Spleen (tissue), 11 donors: Measurements from ENCODE around the gene CD226. TPM values are rescaled to one million over a fixed set of nuclear protein-coding genes. Genes with fewer than 3 reads are reported as not detected.
"Not testable (repeated sequence)": the region's sequence is repeated elsewhere in the genome, so short reads cannot be mapped to it uniquely, and the experiment has no call there.

Source experiments
- DNase-seq: peaks from one replicate; pipeline ENCODE4 v3.0.0-alpha.2; 2020
- H3K27ac ChIP-seq, 8 donors: fragments of 200-600 bp; sonication (generic) in 7 of 8; 1 replicate in 4 of 8; 2 replicates in 4 of 8; pipeline versions ENCODE4 v1.5.0 to v1.8.0; 2016 to 2021; ENCODE audit warnings: inconsistent platforms in 4 of 8, mild to moderate bottlenecking in 4 of 8, moderate library complexity in 1 of 8
- H3K27me3 ChIP-seq, 7 donors: fragments of 200-600 bp; sonication (generic) in 6 of 7; replicated peaks in 1 of 7; 1 replicate in 4 of 7; 2 replicates in 3 of 7; pipeline versions ENCODE4 v1.5.0 to v1.8.0; 2016 to 2021; ENCODE audit warnings: inconsistent platforms in 3 of 7, mild to moderate bottlenecking in 1 of 7
- H3K36me3 ChIP-seq, 6 donors: fragments of 200-600 bp; sonication (generic) in 5 of 6; 1 replicate in 4 of 6; 2 replicates in 2 of 6; pipeline versions ENCODE4 v1.5.0 to v1.8.0; 2016 to 2021; ENCODE audit warnings: inconsistent platforms in 2 of 6
- H3K4me1 ChIP-seq, 6 donors: fragments of 200-600 bp; sonication (generic) in 5 of 6; 1 replicate in 3 of 6; 2 replicates in 3 of 6; pipeline versions ENCODE4 v1.5.0 to v1.8.0; 2016 to 2021; ENCODE audit warnings: inconsistent platforms in 3 of 6
- H3K4me3 ChIP-seq, 8 donors: fragments of 200-600 bp; sonication (generic) in 7 of 8; 1 replicate in 4 of 8; 2 replicates in 4 of 8; pipeline versions ENCODE4 v1.5.0 to v1.8.0; 2016 to 2021; ENCODE audit warnings: inconsistent platforms in 4 of 8, mild to moderate bottlenecking in 4 of 8, moderate library complexity in 2 of 8
- H3K9me3 ChIP-seq, 8 donors: fragments of 200-600 bp; sonication (generic) in 7 of 8; 1 replicate in 4 of 8; 2 replicates in 4 of 8; pipeline versions ENCODE4 v1.5.0 to v1.8.0; 2016 to 2021; ENCODE audit warnings: inconsistent platforms in 4 of 8
- CTCF ChIP-seq, 11 experiments: fragments of 200-600 bp in 7 of 11; fragments of 450-650 bp in 4 of 11; sonication (generic) in 4 of 11; IDR thresholded peaks in 8 of 11; conservative IDR thresholded peaks in 3 of 11; 1 replicate in 7 of 11; 2 replicates in 4 of 11; pipeline versions ENCODE4 v1.4.0 to v1.8.0; 2016 to 2021; ENCODE audit warnings: antibody characterized with exemption in 11 of 11, inconsistent platforms in 4 of 11, mild to moderate bottlenecking in 1 of 11
- POLR2A ChIP-seq, 3 donors: fragments of 450-650 bp; IDR thresholded peaks; one replicate each; pipeline ENCODE4 v1.5.1; 2017; ENCODE audit warnings: antibody characterized with exemption in 3 of 3, mild to moderate bottlenecking in 1 of 3
- POLR2AphosphoS5 ChIP-seq, 3 donors: sonication (generic); formaldehyde crosslinking; IDR thresholded peaks; one replicate each; pipeline ENCODE4 v1.5.1; 2017; ENCODE audit warnings: antibody characterized with exemption in 3 of 3
- WGBS, 5 donors: extraction: QIAGEN DNeasy Blood & Tissue Kit in 3 of 5; methylation state at CpG; one replicate each; pipeline versions ENCODE4 v1.1.5 to v1.1.7; 2013 to 2018; 5-methylcytosine and 5-hydroxymethylcytosine counted together
- intact Hi-C: fragments of 100-400 bp; cut with DNase I; formaldehyde crosslinking; loops from one replicate; pipeline ENCODE4 v1.15.0; 2023; ENCODE audit warnings: low total_unique reads
- polyA plus RNA-seq, 3 donors: library from polyadenylated mRNA; stranded (reverse); fragments of 200-250 nt; gene quantifications; one replicate each; pipeline ENCODE4 v1.2.1, GENCODE V29; 2013
- total RNA-seq, 7 donors: library from RNA; depleted of rRNA in 3 of 7; stranded (reverse); fragments of >200 nt in 3 of 7; fragmentation: NEBNext Ultra II Directional in 4 of 7; extraction: Animal tissue kit (Norgen Biotek cat#: 25700) in 4 of 7; gene quantifications; one replicate each; pipeline versions ENCODE4 v1.1.0 to v1.2.1, GENCODE V29; 2016 to 2021
- donor health status: healthy with polysubstance abuse.
- donor health status: DM: no; HTN: no; CAD: no; lungs with moderate emphysema.
- donor health status: DM: no; HTN: no; CAD: no.
- donor health status: Bipolar disorder and iron deficiency.
- donor health status: healthy.
- donor health status: DM: no; HTN: no; CAD: no.
- donor health status: DM: yes; HTN: yes; CAD: no.

Gene CD226
- total and polyA plus RNA-seq, 10 donors: 0.91 to 51.4 (median 31.7) TPM

- 84 to 93% (median 90%) methylated on average over 3 of the region's 3 CpGs for WGBS, 5 donors
- no peaks in the 10 kb centered on the region for H3K36me3 ChIP-seq
- no peaks in the 10 kb centered on the region for H3K9me3 ChIP-seq
These were observed 108.9 kb downstream of the CD226 start for GRCh38 chr18:69838620-69839411.

GRCh38 chr18:69838003-69838402, 109.7 kb downstream of the CD226 start:
- DNase-seq: no peak
- no peaks in the 10 kb centered on the region for H3K4me1 ChIP-seq
- no peaks in the 10 kb centered on the region for H3K9me3 ChIP-seq
- WGBS, 5 donors: 92 to 100% (median 98%) methylated on average over 1 of the region's 1 CpG
- no peaks in the 10 kb centered on the region for H3K27me3 ChIP-seq
- no peaks in the 10 kb centered on the region for H3K36me3 ChIP-seq
- H3K27ac ChIP-seq: no peak overlapping the region
- intact Hi-C loops: no loop called here
- H3K4me3 ChIP-seq: no peak overlapping the region
- no peak for TF ChIP-seq POLR2AphosphoS5 (IDR thresholded peaks at IDR 0.05)
- no peak for TF ChIP-seq CTCF (IDR thresholded peaks at IDR 0.05 in 8 of 11, conservative IDR thresholded peaks at IDR 0.05 in 3 of 11)
- TF ChIP-seq POLR2A (IDR thresholded peaks at IDR 0.05): no peak

More at GRCh38 chr18:69838620-69839411, 108.9 kb downstream of the CD226 start:
- Histone ChIP-seq H3K27me3 (no peaks in the 10 kb centered on the region), H3K4me1 (no peaks in the 10 kb centered on the region), H3K27ac (no peak overlapping the region), H3K4me3 (no peak overlapping the region)
- TF ChIP-seq POLR2AphosphoS5 (IDR thresholded peaks at IDR 0.05): no peak
- no peak for TF ChIP-seq POLR2A (IDR thresholded peaks at IDR 0.05)
- TF ChIP-seq CTCF (IDR thresholded peaks at IDR 0.05 in 8 of 11, conservative IDR thresholded peaks at IDR 0.05 in 3 of 11): no peak
- DNase-seq: no peak
- intact Hi-C loops: no loop called here

GRCh38 chr18:69834980-69835379, 112.7 kb downstream of the CD226 start:
- H3K4me3 ChIP-seq, DNase-seq, H3K27ac ChIP-seq, H3K4me1 ChIP-seq, H3K27me3 ChIP-seq, H3K9me3 ChIP-seq, intact Hi-C loops: not testable (repeated sequence)
- peaks cover 0 to 17% (median 0%) of the 10 kb centered on the region in 6 donors for H3K36me3 ChIP-seq
- 91 to 96% (median 95%) methylated on average over 12 of the region's 12 CpGs for WGBS, 5 donors

GRCh38 chr18:69830189-69830588, 117.5 kb downstream of the CD226 start:
- H3K27me3 ChIP-seq: no peaks in the 10 kb centered on the region
- H3K36me3 ChIP-seq: peaks cover 0 to 17% (median 0%) of the 10 kb centered on the region in 6 donors
- intact Hi-C loops: no loop called here
- no peak overlapping the region for H3K4me3 ChIP-seq
- no peak overlapping the region for H3K27ac ChIP-seq
- TF ChIP-seq POLR2A (IDR thresholded peaks at IDR 0.05) (no peak), POLR2AphosphoS5 (IDR thresholded peaks at IDR 0.05) (no peak), CTCF (IDR thresholded peaks at IDR 0.05 in 8 of 11, conservative IDR thresholded peaks at IDR 0.05 in 3 of 11) (no peak)
- no peak for DNase-seq
- WGBS, 5 donors: 82 to 100% (median 96%) methylated on average over 1 of the region's 1 CpG
- H3K4me1 ChIP-seq: no peaks in the 10 kb centered on the region
- no peaks in the 10 kb centered on the region for H3K9me3 ChIP-seq
